ENCODE data around the gene CCDC50. TPM values are rescaled to one million over a fixed set of nuclear protein-coding genes. Genes with fewer than 3 reads are reported as not detected.

Gene CCDC50
- total RNA-seq = 10 to 100 TPM; 11.8 to 21.3 TPM

GRCh38 chr3:191328962-191329653 lies at the start of gene CCDC50:
Gene CCDC50 (plus strand): TSS chr3:191329394. CDS start chr3:191329675, 281 bp downstream.
- Mint-ChIP-seq H3K27me3 (peaks cover 18% of the 10 kb centered on the region), H3K36me3 (peaks cover 2% of the 10 kb centered on the region), H3K27ac (peak within 1 kb of the TSS; percentile 69), H3K4me3 (peak within 1 kb of the TSS; percentile 70), H3K9me3 (ENCODE audit: low read depth) (no peaks in the 10 kb centered on the region), H3K4me1 (peaks cover 16% of the 10 kb centered on the region)
- CTCF ChIA-PET = no interaction called here
- ATAC-seq (peak; percentile 72), DNase-seq (peak; percentile 68)

- Mint-ChIP-seq H3K27me3 (no peaks in the 10 kb centered on the region), H3K9me3 (ENCODE audit: low read depth) (peaks cover under 1% of the 10 kb centered on the region), H3K4me1 (peaks cover 3% of the 10 kb centered on the region), H3K27ac (no peak overlapping the region), H3K36me3 (no peaks in the 10 kb centered on the region), H3K4me3 (no peak overlapping the region)
- CTCF ChIA-PET = no interaction called here
- ATAC-seq (no peak), DNase-seq (no peak)
These were observed 49.1 kb upstream of the CCDC50 start for GRCh38 chr3:191280111-191280510.

GRCh38 chr3:191280882-191281281 lies 48.3 kb upstream of the CCDC50 start:
- CTCF ChIA-PET = no interaction called here
- H3K27me3 Mint-ChIP-seq = no peaks in the 10 kb centered on the region
- no peaks in the 10 kb centered on the region for H3K36me3 Mint-ChIP-seq
- H3K9me3 Mint-ChIP-seq (ENCODE audit: low read depth) = peaks cover 2% of the 10 kb centered on the region
- no peak for DNase-seq
- no peak for ATAC-seq
- no peak overlapping the region for H3K4me3 Mint-ChIP-seq
- peaks cover 3% of the 10 kb centered on the region for H3K4me1 Mint-ChIP-seq
- no peak overlapping the region for H3K27ac Mint-ChIP-seq

- Mint-ChIP-seq H3K27me3 (no peaks in the 10 kb centered on the region), H3K27ac (no peak overlapping the region), H3K36me3 (no peaks in the 10 kb centered on the region), H3K4me1 (peaks cover 3% of the 10 kb centered on the region), H3K9me3 (ENCODE audit: low read depth) (peaks cover 2% of the 10 kb centered on the region), H3K4me3 (no peak overlapping the region)
- CTCF ChIA-PET = no interaction called here
- no peak for DNase-seq
- no peak for ATAC-seq
These were observed 46.7 kb upstream of the CCDC50 start for GRCh38 chr3:191282251-191283185.

- no peak for ATAC-seq
- no peaks in the 10 kb centered on the region for H3K27me3 Mint-ChIP-seq
- no peak for DNase-seq
- H3K27ac Mint-ChIP-seq = no peak overlapping the region
- peaks cover 3% of the 10 kb centered on the region for H3K4me1 Mint-ChIP-seq
- H3K9me3 Mint-ChIP-seq (ENCODE audit: low read depth) = peaks cover 2% of the 10 kb centered on the region
- no peak overlapping the region for H3K4me3 Mint-ChIP-seq
- CTCF ChIA-PET = no interaction called here
- no peaks in the 10 kb centered on the region for H3K36me3 Mint-ChIP-seq
These were observed 45.8 kb upstream of the CCDC50 start for GRCh38 chr3:191283400-191283799.

- ATAC-seq (peak; percentile 55), DNase-seq (no peak)
- CTCF ChIA-PET = no interaction called here
- no peaks in the 10 kb centered on the region for H3K27me3 Mint-ChIP-seq
- no peaks in the 10 kb centered on the region for H3K4me1 Mint-ChIP-seq
- no peaks in the 10 kb centered on the region for H3K36me3 Mint-ChIP-seq
- H3K9me3 Mint-ChIP-seq (ENCODE audit: low read depth) = peaks cover 2% of the 10 kb centered on the region
- H3K4me3 Mint-ChIP-seq = peak overlapping the region; percentile 5
- H3K27ac Mint-ChIP-seq = peak overlapping the region; percentile 22
These were observed 38.7 kb upstream of the CCDC50 start for GRCh38 chr3:191290311-191291025.

GRCh38 chr3:191292243-191293015 lies 36.8 kb upstream of the CCDC50 start:
- ATAC-seq = no peak
- Mint-ChIP-seq H3K27me3 (no peaks in the 10 kb centered on the region), H3K4me1 (no peaks in the 10 kb centered on the region), H3K4me3 (no peak overlapping the region), H3K9me3 (ENCODE audit: low read depth) (peaks cover 2% of the 10 kb centered on the region), H3K36me3 (no peaks in the 10 kb centered on the region), H3K27ac (no peak overlapping the region)
- DNase-seq = no peak
- CTCF ChIA-PET = no interaction called here

GRCh38 chr3:191294291-191294690 lies 34.9 kb upstream of the CCDC50 start:
- Mint-ChIP-seq H3K9me3 (ENCODE audit: low read depth) (peaks cover 2% of the 10 kb centered on the region), H3K27ac (no peak overlapping the region), H3K27me3 (no peaks in the 10 kb centered on the region), H3K36me3 (no peaks in the 10 kb centered on the region), H3K4me1 (no peaks in the 10 kb centered on the region), H3K4me3 (no peak overlapping the region)
- DNase-seq (no peak), ATAC-seq (no peak)
- CTCF ChIA-PET = no interaction called here

GRCh38 chr3:191296041-191296541 lies 33.1 kb upstream of the CCDC50 start:
- Mint-ChIP-seq H3K9me3 (ENCODE audit: low read depth) (no peaks in the 10 kb centered on the region), H3K4me1 (no peaks in the 10 kb centered on the region), H3K27me3 (no peaks in the 10 kb centered on the region), H3K27ac (no peak overlapping the region), H3K4me3 (no peak overlapping the region), H3K36me3 (no peaks in the 10 kb centered on the region)
- DNase-seq (no peak), ATAC-seq (no peak)
- CTCF ChIA-PET = no interaction called here

GRCh38 chr3:191298846-191299245 lies 30.3 kb upstream of the CCDC50 start:
- DNase-seq = no peak
- H3K4me3 Mint-ChIP-seq = no peak overlapping the region
- CTCF ChIA-PET = no interaction called here
- H3K27ac Mint-ChIP-seq = no peak overlapping the region
- peaks cover 2% of the 10 kb centered on the region for H3K9me3 Mint-ChIP-seq (ENCODE audit: low read depth)
- no peaks in the 10 kb centered on the region for H3K4me1 Mint-ChIP-seq
- no peaks in the 10 kb centered on the region for H3K36me3 Mint-ChIP-seq
- H3K27me3 Mint-ChIP-seq = no peaks in the 10 kb centered on the region
- ATAC-seq = no peak

GRCh38 chr3:191300422-191300821 lies 28.8 kb upstream of the CCDC50 start:
- Mint-ChIP-seq H3K27me3 (no peaks in the 10 kb centered on the region), H3K4me3 (no peak overlapping the region), H3K27ac (no peak overlapping the region), H3K4me1 (no peaks in the 10 kb centered on the region), H3K36me3 (no peaks in the 10 kb centered on the region), H3K9me3 (ENCODE audit: low read depth) (peaks cover 2% of the 10 kb centered on the region)
- no peak for DNase-seq
- no peak for ATAC-seq
- CTCF ChIA-PET = no interaction called here

GRCh38 chr3:191301017-191301416 lies 28.2 kb upstream of the CCDC50 start:
- CTCF ChIA-PET = no interaction called here
- no peaks in the 10 kb centered on the region for H3K27me3 Mint-ChIP-seq
- H3K4me1 Mint-ChIP-seq = no peaks in the 10 kb centered on the region
- H3K4me3 Mint-ChIP-seq = no peak overlapping the region
- no peak for DNase-seq
- ATAC-seq = no peak
- H3K36me3 Mint-ChIP-seq = no peaks in the 10 kb centered on the region
- no peak overlapping the region for H3K27ac Mint-ChIP-seq
- H3K9me3 Mint-ChIP-seq (ENCODE audit: low read depth) = peaks cover 2% of the 10 kb centered on the region
